ENCODE measurements around the gene TBCK. TPM values are rescaled to one million over a fixed set of nuclear protein-coding genes. Genes with fewer than 3 reads are reported as not detected.

TBCK gene
- total RNA-seq, 1 experiment from 2014 or later = 7.6 TPM

GRCh38 chr4:106083065-106083464, 232.9 kb downstream of the TBCK start:
- H2AFZ ChIP-seq (ENCODE audit: low read length) = no peak overlapping the region
- ChIA-PET CTCF (no interaction called here), POLR2A (ENCODE audit: unreplicated experiment) (no interaction called here)
- H4K20me1 ChIP-seq (ENCODE audit: low read length) = no peaks in the 10 kb centered on the region
- H3K27ac ChIP-seq (ENCODE audit: low read length) = no peak overlapping the region
- H3K9me3 ChIP-seq (ENCODE audit: low read length) = no peaks in the 10 kb centered on the region
- TF ChIP-seq EZH2phosphoT487 (IDR thresholded peaks at IDR 0.05; ENCODE audit: borderline replicate concordance, low read length) (no peak), EZH2 (IDR thresholded peaks at IDR 0.05; ENCODE audit: low read length, unreplicated experiment) (no peak), CTCF (conservative IDR thresholded peaks at IDR 0.05; ENCODE audit: low read depth, low read length) (no peak)
- no peaks in the 10 kb centered on the region for H3K27me3 ChIP-seq (ENCODE audit: low read length)
- no peaks in the 10 kb centered on the region for H3K36me3 ChIP-seq (ENCODE audit: low read depth, low read length)
- no peak overlapping the region for H3K4me2 ChIP-seq (ENCODE audit: low read length)
- no peak for ATAC-seq
- H3F3A ChIP-seq (ENCODE audit: low read length, unreplicated experiment) = no peaks in the 10 kb centered on the region
- intact Hi-C loops (cut with micrococcal nuclease) = no loop called here
- no peak for DNase-seq
- no peaks in the 10 kb centered on the region for H3K79me2 ChIP-seq (ENCODE audit: low read length)
- no peaks in the 10 kb centered on the region for H3K9me2 ChIP-seq (replicated peaks; ENCODE audit: low read length)
- no TSS peak for BruUV-seq (replicated peaks)
- no peak overlapping the region for H3K4me3 ChIP-seq (ENCODE audit: low read length)
- no peak overlapping the region for H3K9ac ChIP-seq (ENCODE audit: low read length)
- no peaks in the 10 kb centered on the region for H3K4me1 ChIP-seq (ENCODE audit: insufficient read depth, low read length)

GRCh38 chr4:106080376-106080775, 235.6 kb downstream of the TBCK start:
- Histone ChIP-seq H3K4me1 (ENCODE audit: insufficient read depth, low read length) (no peaks in the 10 kb centered on the region), H3K27me3 (ENCODE audit: low read length) (no peaks in the 10 kb centered on the region), H3K9me3 (ENCODE audit: low read length) (no peaks in the 10 kb centered on the region), H3K4me2 (ENCODE audit: low read length) (no peak overlapping the region), H3K79me2 (ENCODE audit: low read length) (no peaks in the 10 kb centered on the region), H3K9ac (ENCODE audit: low read length) (no peak overlapping the region), H3K27ac (ENCODE audit: low read length) (no peak overlapping the region), H3K4me3 (ENCODE audit: low read length) (no peak overlapping the region), H4K20me1 (ENCODE audit: low read length) (no peaks in the 10 kb centered on the region), H3K9me2 (replicated peaks; ENCODE audit: low read length) (no peaks in the 10 kb centered on the region), H3F3A (ENCODE audit: low read length, unreplicated experiment) (no peaks in the 10 kb centered on the region), H3K36me3 (ENCODE audit: low read depth, low read length) (no peaks in the 10 kb centered on the region), H2AFZ (ENCODE audit: low read length) (no peak overlapping the region)
- no peak for ATAC-seq
- BruUV-seq (replicated peaks) = no TSS peak
- no peak for TF ChIP-seq EZH2phosphoT487 (IDR thresholded peaks at IDR 0.05; ENCODE audit: borderline replicate concordance, low read length)
- TF ChIP-seq CTCF (conservative IDR thresholded peaks at IDR 0.05; ENCODE audit: low read depth, low read length) = no peak
- TF ChIP-seq EZH2 (IDR thresholded peaks at IDR 0.05; ENCODE audit: low read length, unreplicated experiment) = no peak
- ChIA-PET CTCF (interaction anchor here (0.6 kb wide), 1 partner anchor 14 kb away, joined by 3 read pairs; no protein-coding TSS in a partner anchor), POLR2A (ENCODE audit: unreplicated experiment) (no interaction called here)
- DNase-seq = peak; percentile 12
- intact Hi-C loops (cut with micrococcal nuclease) = no loop called here

- Histone ChIP-seq H3K4me3 (ENCODE audit: low read length) (no peak overlapping the region), H3K27ac (ENCODE audit: low read length) (no peak overlapping the region), H3K79me2 (ENCODE audit: low read length) (no peaks in the 10 kb centered on the region), H3K36me3 (ENCODE audit: low read depth, low read length) (no peaks in the 10 kb centered on the region), H3K4me1 (ENCODE audit: insufficient read depth, low read length) (no peaks in the 10 kb centered on the region), H3K4me2 (ENCODE audit: low read length) (no peak overlapping the region), H3K27me3 (ENCODE audit: low read length) (no peaks in the 10 kb centered on the region), H3F3A (ENCODE audit: low read length, unreplicated experiment) (no peaks in the 10 kb centered on the region), H4K20me1 (ENCODE audit: low read length) (no peaks in the 10 kb centered on the region), H3K9me2 (replicated peaks; ENCODE audit: low read length) (no peaks in the 10 kb centered on the region), H3K9me3 (ENCODE audit: low read length) (no peaks in the 10 kb centered on the region), H3K9ac (ENCODE audit: low read length) (no peak overlapping the region), H2AFZ (ENCODE audit: low read length) (no peak overlapping the region)
- POLR2A ChIA-PET (ENCODE audit: unreplicated experiment) = no interaction called here
- no peak for TF ChIP-seq EZH2phosphoT487 (IDR thresholded peaks at IDR 0.05; ENCODE audit: borderline replicate concordance, low read length)
- no peak for TF ChIP-seq CTCF (conservative IDR thresholded peaks at IDR 0.05; ENCODE audit: low read depth, low read length)
- TF ChIP-seq EZH2 (IDR thresholded peaks at IDR 0.05; ENCODE audit: low read length, unreplicated experiment) = no peak
- BruUV-seq (replicated peaks) = no TSS peak
- DNase-seq (no peak), ATAC-seq (no peak)
- intact Hi-C loops (cut with micrococcal nuclease) = no loop called here
- CTCF ChIA-PET = no interaction called here
Measured at GRCh38 chr4:106079616-106080015, 236.4 kb downstream of the TBCK start.

All from PC-3 (cell line).